HCT116 (cell line): ENCODE data around the gene TMPRSS9. TPM values are rescaled to one million over a fixed set of nuclear protein-coding genes. Genes with fewer than 3 reads are reported as not detected.

ENCODE experiments used
- ATAC-seq: fragments of 200-7000 bp; cut with Tn5 transposase; 2 replicates; pipeline ENCODE4 v1.9.1; 2020; ENCODE audit warnings: mild to moderate bottlenecking, moderate library complexity
- BruUV-seq: library from RNA; stranded (reverse); fragments of 400-500 nt; replicated peaks from 2 replicates; lab custom pipeline; 2021; lab: Mats Ljungman, UMichigan
- CTCF ChIA-PET: fragments of 300-600 bp; sonication (Branson Sonifier 250); formaldehyde crosslinking; loops from one replicate; lab custom pipeline; 2021; ENCODE audit warnings: antibody characterized with exemption; lab: Charles Lee
- POLR2A ChIA-PET: fragments of 300-600, 350-600 bp; sonication (Branson Sonifier 250); formaldehyde crosslinking; loops from one replicate; lab custom pipeline; 2021; ENCODE audit warnings: antibody characterized with exemption; lab: Charles Lee
- RAD21 ChIA-PET, 2 experiments: fragments of 300-600 bp; sonication (Branson Sonifier 250); formaldehyde crosslinking; loops; one replicate each; lab custom pipeline; 2023; ENCODE audit warnings: low total read pairs in 2 of 2; ENCODE audit not compliant: uncharacterized antibody in 2 of 2, unreplicated experiment in 2 of 2, low non-redundant PET in 1 of 2; lab: Charles Lee
- DNase-seq: peaks from one replicate; pipeline ENCODE4 v3.0.0-alpha.2; 2010; ENCODE audit warnings: low read depth, low spot score
- H2AFZ ChIP-seq: fragments of 200-600 bp; shearing (Covaris generic), sonication (generic); 2 replicates; pipeline ENCODE4 v1.6.1; 2017; ENCODE audit warnings: low read depth, mixed run types, mixed read lengths, antibody characterized with exemption, low read length; ENCODE audit not compliant: poor library complexity, severe bottlenecking
- H3K27ac ChIP-seq: 2 replicates; pipeline ENCODE4 v1.5.1; 2012; ENCODE audit warnings: low read depth, low read length
- H3K27me3 ChIP-seq: fragments of 200-600 bp; sonication (generic); 2 replicates; pipeline ENCODE4 v1.6.1; 2016; ENCODE audit warnings: mixed run types, low read length, mixed read lengths; ENCODE audit not compliant: insufficient read depth
- H3K36me3 ChIP-seq, 2 experiments: fragments of 200-500 bp in 1 of 2; fragments of 200-600 bp in 1 of 2; sonication (Bioruptor generic) in 1 of 2; sonication (generic) in 1 of 2; 2 replicates each; pipeline versions ENCODE4 v1.5.1 to v1.6.1; 2014 to 2016; ENCODE audit warnings: low read length in 2 of 2, inconsistent platforms in 1 of 2, mixed read lengths in 1 of 2, mixed run types in 1 of 2; ENCODE audit not compliant: insufficient read depth in 2 of 2, control insufficient read depth in 1 of 2
- H3K4me1 ChIP-seq, 2 experiments: fragments of 200-600 bp in 1 of 2; sonication (generic) in 1 of 2; 2 replicates each; pipeline versions ENCODE4 v1.5.1 to v1.6.1; 2012 to 2017; ENCODE audit warnings: low read length in 2 of 2, inconsistent platforms in 1 of 2, mild to moderate bottlenecking in 1 of 2, mixed read lengths in 1 of 2, mixed run types in 1 of 2, moderate library complexity in 1 of 2; ENCODE audit not compliant: insufficient read depth in 2 of 2, control insufficient read depth in 1 of 2
- H3K4me2 ChIP-seq: fragments of 200-600 bp; sonication (generic); 2 replicates; pipeline ENCODE4 v1.6.1; 2017; ENCODE audit warnings: mixed run types, low read length, mixed read lengths
- H3K4me3 ChIP-seq, 2 experiments: fragments of 200-600 bp in 1 of 2; sonication (generic) in 1 of 2; replicated peaks in 1 of 2; 2 replicates each; pipeline ENCODE4 v1.5.1; 2011 to 2016; ENCODE audit warnings: low read length in 2 of 2, control low read depth in 1 of 2, low read depth in 1 of 2, mild to moderate bottlenecking in 1 of 2, mixed read lengths in 1 of 2, mixed run types in 1 of 2
- H3K79me2 ChIP-seq: fragments of 200-600 bp; sonication (generic); 2 replicates; pipeline ENCODE4 v1.6.1; 2017; ENCODE audit warnings: mild to moderate bottlenecking, mixed run types, low read length, moderate library complexity, mixed read lengths; ENCODE audit not compliant: insufficient read depth
- H3K9ac ChIP-seq: fragments of 200-600 bp; sonication (generic); 2 replicates; pipeline ENCODE4 v1.6.1; 2016; ENCODE audit warnings: low read length, mixed read lengths
- H3K9me2 ChIP-seq: fragments of 200-600 bp; sonication (generic), shearing (Covaris generic); 2 replicates; pipeline ENCODE4 v1.6.1; 2017; ENCODE audit warnings: mixed run types, mild to moderate bottlenecking, moderate library complexity; ENCODE audit not compliant: insufficient read depth
- H3K9me3 ChIP-seq, 2 experiments: fragments of 200-500 bp in 1 of 2; fragments of 200-600 bp in 1 of 2; sonication (Bioruptor generic) in 1 of 2; sonication (generic) in 1 of 2; 2 replicates each; pipeline ENCODE4 v1.6.1; 2014 to 2017; ENCODE audit warnings: low read length in 2 of 2, mixed read lengths in 2 of 2, inconsistent platforms in 1 of 2, low read depth in 1 of 2, mild to moderate bottlenecking in 1 of 2, mixed run types in 1 of 2, moderate library complexity in 1 of 2; ENCODE audit not compliant: control insufficient read depth in 1 of 2, insufficient read depth in 1 of 2
- H4K20me1 ChIP-seq: fragments of 200-600 bp; sonication (generic), shearing (Covaris generic); 2 replicates; pipeline ENCODE4 v1.6.1; 2017; ENCODE audit warnings: mixed run types, mild to moderate bottlenecking, moderate library complexity; ENCODE audit not compliant: insufficient read depth
- CBX3 ChIP-seq: IDR thresholded peaks from 2 replicates; pipeline ENCODE4 v1.6.1; 2012; ENCODE audit warnings: low read depth
- CEBPB ChIP-seq: IDR thresholded peaks from 2 replicates; pipeline ENCODE4 v1.6.1; 2012; ENCODE audit warnings: low read depth
- EGR1 ChIP-seq: IDR thresholded peaks from 2 replicates; pipeline ENCODE4 v1.6.1; 2012; ENCODE audit warnings: low read depth
- EZH2 ChIP-seq: fragments of 200-600 bp; sonication (generic); IDR thresholded peaks from 2 replicates; pipeline ENCODE4 v1.6.1; 2017; ENCODE audit warnings: antibody characterized with exemption, mixed run types
- EZH2phosphoT487 ChIP-seq: fragments of 200-600 bp; IDR thresholded peaks from 2 replicates; pipeline ENCODE4 v1.6.1; 2018; ENCODE audit warnings: antibody characterized with exemption, borderline replicate concordance
- FOSL1 ChIP-seq: IDR thresholded peaks from 2 replicates; pipeline ENCODE4 v1.6.1; 2012; ENCODE audit warnings: low read depth
- POLR2A ChIP-seq: IDR thresholded peaks from 2 replicates; pipeline ENCODE4 v1.7.0; 2011; ENCODE audit warnings: borderline replicate concordance; ENCODE audit not compliant: insufficient read depth, insufficient read length; ENCODE audit errors: extremely low read depth
- POLR2AphosphoS5 ChIP-seq: IDR thresholded peaks from 2 replicates; pipeline ENCODE4 v1.6.1; 2011; ENCODE audit warnings: mild to moderate bottlenecking, low read depth, low read length, moderate library complexity
- RAD21 ChIP-seq: IDR thresholded peaks from 2 replicates; pipeline ENCODE4 v1.6.1; 2012; ENCODE audit warnings: low read depth, mild to moderate bottlenecking
- SIN3A ChIP-seq: IDR thresholded peaks from 2 replicates; pipeline ENCODE4 v1.6.1; 2012; ENCODE audit warnings: low read depth
- SP1 ChIP-seq: IDR thresholded peaks from 2 replicates; pipeline ENCODE4 v1.6.1; 2012; ENCODE audit warnings: low read depth
- SRF ChIP-seq: IDR thresholded peaks from 2 replicates; pipeline ENCODE4 v1.6.1; 2012; ENCODE audit warnings: low read depth
- TCF7L2 ChIP-seq: IDR thresholded peaks from 2 replicates; pipeline ENCODE4 v1.7.0; 2011; ENCODE audit warnings: borderline replicate concordance, inconsistent platforms; ENCODE audit not compliant: insufficient read depth, insufficient read length; ENCODE audit errors: extremely low read depth
- YY1 ChIP-seq: IDR thresholded peaks from 2 replicates; pipeline ENCODE4 v1.6.1; 2011; ENCODE audit warnings: low read length, low read depth, moderate library complexity, mild to moderate bottlenecking; ENCODE audit not compliant: insufficient replicate concordance; ENCODE audit errors: extremely low read depth
- ZNF274 ChIP-seq: fragments of 200-500 bp; sonication (Bioruptor generic); IDR thresholded peaks from 2 replicates; pipeline ENCODE4 v1.6.1; 2014; ENCODE audit warnings: mild to moderate bottlenecking, low read depth, low read length, inconsistent platforms
- intact Hi-C: fragments of 100-400 bp; cut with micrococcal nuclease; formaldehyde crosslinking; loops from 2 replicates; pipeline ENCODE4 v1.10.0; 2022
- total RNA-seq: library from RNA; stranded (reverse); gene quantifications from one replicate; pipeline ENCODE4 v1.2.1, GENCODE V29; 2021; ENCODE audit not compliant: unreplicated experiment
- TF ChIP-seq, protein P1 (sequence below): IDR thresholded peaks from 2 replicates; pipeline ENCODE4 v1.6.1; 2012; ENCODE audit warnings: low read depth
- TF ChIP-seq, protein P2 (sequence below): IDR thresholded peaks from 2 replicates; pipeline ENCODE4 v1.6.1; 2011; ENCODE audit warnings: mild to moderate bottlenecking, low read length, moderate library complexity; ENCODE audit not compliant: insufficient replicate concordance; ENCODE audit errors: extremely low read depth
- TF ChIP-seq, protein P3 (sequence below): IDR thresholded peaks from 2 replicates; pipeline ENCODE4 v1.6.1; 2012
- TF ChIP-seq, protein P4 (sequence below): IDR thresholded peaks from 2 replicates; pipeline ENCODE4 v1.6.1; 2012

Gene TMPRSS9
- total RNA-seq, 1 experiment from 2014 or later, result not detected

DNA sequence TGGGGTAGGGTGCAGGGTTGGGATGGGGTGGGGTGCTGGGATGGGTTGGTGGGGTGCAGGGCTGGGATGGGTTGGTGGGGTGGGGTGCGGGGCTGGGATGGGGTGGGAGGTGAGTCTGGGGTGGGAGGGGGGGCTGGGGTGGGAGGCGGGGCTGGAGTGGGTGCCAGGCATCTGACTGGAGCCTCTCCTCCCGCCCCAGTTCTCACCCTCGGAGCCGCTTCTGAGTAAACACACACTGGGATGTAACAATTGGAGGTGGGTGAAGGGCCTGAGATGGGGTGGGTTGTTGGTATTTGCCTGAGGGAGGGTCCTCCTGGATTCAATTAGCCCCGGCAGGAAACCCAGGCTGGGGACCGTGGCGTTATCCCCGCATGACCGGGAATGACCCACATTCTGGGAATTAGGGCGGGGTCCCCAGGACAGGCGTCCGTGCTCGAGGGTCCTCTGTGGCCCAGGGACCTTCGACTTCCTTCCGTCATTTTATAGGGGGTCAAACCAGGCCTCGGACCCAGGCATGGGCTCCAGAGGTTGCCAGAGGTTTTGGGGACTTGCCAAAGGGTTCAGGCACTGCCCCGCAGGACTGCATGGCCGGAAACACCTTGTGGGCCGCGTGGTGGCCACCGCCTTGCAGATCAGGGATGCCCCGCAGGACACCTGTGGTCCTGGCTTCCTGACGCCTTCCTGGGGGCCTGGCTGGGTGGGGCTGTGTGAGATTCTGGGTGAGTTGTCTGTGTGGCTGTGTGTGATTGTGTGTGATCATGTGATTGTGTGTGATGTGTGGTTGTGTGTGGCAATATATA is 1.4 kb downstream of the TMPRSS9 start:
- RAD21 ChIA-PET, result no interaction called here
- no TSS peak for BruUV-seq
- intact Hi-C loops, result no loop called here

More for the DNA sequence above, 1.4 kb downstream of the TMPRSS9 start:
- H3K4me3 ChIP-seq, result no peak overlapping the region
- H3K79me2 ChIP-seq, result no peaks in the 10 kb centered on the region
- peaks cover 4% of the 10 kb centered on the region; the same call in 1 of the 2 replicates for H3K27me3 ChIP-seq
- H3K4me1 ChIP-seq, result no peaks in the 10 kb centered on the region
- DNase-seq, result no peak
- no peaks in the 10 kb centered on the region for H4K20me1 ChIP-seq
- no peaks in the 10 kb centered on the region for H3K9me3 ChIP-seq
- TF ChIP-seq SP1 (no peak), CBX3 (no peak), SIN3A (no peak), EGR1 (no peak), EZH2phosphoT487 (no peak), RAD21 (no peak), POLR2AphosphoS5 (no peak), EZH2 (no peak), FOSL1 (no peak), YY1 (no peak), TCF7L2 (no peak), POLR2A (no peak), ZNF274 (no peak), CEBPB (no peak), SRF (no peak)
- TF ChIP-seq, protein P1, sequence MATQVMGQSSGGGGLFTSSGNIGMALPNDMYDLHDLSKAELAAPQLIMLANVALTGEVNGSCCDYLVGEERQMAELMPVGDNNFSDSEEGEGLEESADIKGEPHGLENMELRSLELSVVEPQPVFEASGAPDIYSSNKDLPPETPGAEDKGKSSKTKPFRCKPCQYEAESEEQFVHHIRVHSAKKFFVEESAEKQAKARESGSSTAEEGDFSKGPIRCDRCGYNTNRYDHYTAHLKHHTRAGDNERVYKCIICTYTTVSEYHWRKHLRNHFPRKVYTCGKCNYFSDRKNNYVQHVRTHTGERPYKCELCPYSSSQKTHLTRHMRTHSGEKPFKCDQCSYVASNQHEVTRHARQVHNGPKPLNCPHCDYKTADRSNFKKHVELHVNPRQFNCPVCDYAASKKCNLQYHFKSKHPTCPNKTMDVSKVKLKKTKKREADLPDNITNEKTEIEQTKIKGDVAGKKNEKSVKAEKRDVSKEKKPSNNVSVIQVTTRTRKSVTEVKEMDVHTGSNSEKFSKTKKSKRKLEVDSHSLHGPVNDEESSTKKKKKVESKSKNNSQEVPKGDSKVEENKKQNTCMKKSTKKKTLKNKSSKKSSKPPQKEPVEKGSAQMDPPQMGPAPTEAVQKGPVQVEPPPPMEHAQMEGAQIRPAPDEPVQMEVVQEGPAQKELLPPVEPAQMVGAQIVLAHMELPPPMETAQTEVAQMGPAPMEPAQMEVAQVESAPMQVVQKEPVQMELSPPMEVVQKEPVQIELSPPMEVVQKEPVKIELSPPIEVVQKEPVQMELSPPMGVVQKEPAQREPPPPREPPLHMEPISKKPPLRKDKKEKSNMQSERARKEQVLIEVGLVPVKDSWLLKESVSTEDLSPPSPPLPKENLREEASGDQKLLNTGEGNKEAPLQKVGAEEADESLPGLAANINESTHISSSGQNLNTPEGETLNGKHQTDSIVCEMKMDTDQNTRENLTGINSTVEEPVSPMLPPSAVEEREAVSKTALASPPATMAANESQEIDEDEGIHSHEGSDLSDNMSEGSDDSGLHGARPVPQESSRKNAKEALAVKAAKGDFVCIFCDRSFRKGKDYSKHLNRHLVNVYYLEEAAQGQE, result no peak
- TF ChIP-seq, protein P2, sequence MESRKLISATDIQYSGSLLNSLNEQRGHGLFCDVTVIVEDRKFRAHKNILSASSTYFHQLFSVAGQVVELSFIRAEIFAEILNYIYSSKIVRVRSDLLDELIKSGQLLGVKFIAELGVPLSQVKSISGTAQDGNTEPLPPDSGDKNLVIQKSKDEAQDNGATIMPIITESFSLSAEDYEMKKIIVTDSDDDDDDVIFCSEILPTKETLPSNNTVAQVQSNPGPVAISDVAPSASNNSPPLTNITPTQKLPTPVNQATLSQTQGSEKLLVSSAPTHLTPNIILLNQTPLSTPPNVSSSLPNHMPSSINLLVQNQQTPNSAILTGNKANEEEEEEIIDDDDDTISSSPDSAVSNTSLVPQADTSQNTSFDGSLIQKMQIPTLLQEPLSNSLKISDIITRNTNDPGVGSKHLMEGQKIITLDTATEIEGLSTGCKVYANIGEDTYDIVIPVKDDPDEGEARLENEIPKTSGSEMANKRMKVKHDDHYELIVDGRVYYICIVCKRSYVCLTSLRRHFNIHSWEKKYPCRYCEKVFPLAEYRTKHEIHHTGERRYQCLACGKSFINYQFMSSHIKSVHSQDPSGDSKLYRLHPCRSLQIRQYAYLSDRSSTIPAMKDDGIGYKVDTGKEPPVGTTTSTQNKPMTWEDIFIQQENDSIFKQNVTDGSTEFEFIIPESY, result no peak
- TF ChIP-seq, protein P3, sequence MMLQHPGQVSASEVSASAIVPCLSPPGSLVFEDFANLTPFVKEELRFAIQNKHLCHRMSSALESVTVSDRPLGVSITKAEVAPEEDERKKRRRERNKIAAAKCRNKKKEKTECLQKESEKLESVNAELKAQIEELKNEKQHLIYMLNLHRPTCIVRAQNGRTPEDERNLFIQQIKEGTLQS, result no peak
- TF ChIP-seq, protein P4, sequence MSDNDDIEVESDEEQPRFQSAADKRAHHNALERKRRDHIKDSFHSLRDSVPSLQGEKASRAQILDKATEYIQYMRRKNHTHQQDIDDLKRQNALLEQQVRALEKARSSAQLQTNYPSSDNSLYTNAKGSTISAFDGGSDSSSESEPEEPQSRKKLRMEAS, result no peak
- no peak overlapping the region for H3K27ac ChIP-seq
- H2AFZ ChIP-seq, result no peak overlapping the region
- POLR2A ChIA-PET, result no interaction called here
- no peak; the same call in 1 of the 2 replicates for ATAC-seq
- H3K4me2 ChIP-seq, result no peak overlapping the region
- no peak overlapping the region for H3K9ac ChIP-seq
- CTCF ChIA-PET, result no interaction called here
- H3K36me3 ChIP-seq, result no peaks in the 10 kb centered on the region
- no peaks in the 10 kb centered on the region for H3K9me2 ChIP-seq
